ENCODE data around the gene GALNT8.

DNA sequence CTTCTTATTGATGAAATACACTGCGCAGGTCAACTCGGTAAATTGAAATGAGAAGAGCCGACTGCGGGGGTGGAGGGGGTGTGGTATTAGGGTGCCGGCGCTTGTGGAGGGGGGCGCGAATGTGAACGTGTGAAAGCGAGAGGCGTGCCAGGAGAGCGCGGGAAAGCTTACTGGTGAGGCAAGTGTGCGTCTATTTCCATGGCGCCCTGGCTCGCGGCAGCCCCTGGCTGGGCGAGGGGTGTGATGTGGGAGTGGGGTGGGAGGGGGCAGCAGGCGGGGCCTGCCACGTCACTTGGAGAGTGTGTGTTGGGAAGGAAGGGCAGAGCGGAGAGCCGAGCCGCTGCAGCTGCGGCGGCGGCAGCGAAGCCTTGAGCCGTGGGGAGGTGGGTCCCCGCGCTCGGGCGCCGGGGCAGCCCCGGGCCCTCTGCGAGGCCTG is 88.8 kb downstream of the GALNT8 start:
- TF ChIP-seq, protein P1, sequence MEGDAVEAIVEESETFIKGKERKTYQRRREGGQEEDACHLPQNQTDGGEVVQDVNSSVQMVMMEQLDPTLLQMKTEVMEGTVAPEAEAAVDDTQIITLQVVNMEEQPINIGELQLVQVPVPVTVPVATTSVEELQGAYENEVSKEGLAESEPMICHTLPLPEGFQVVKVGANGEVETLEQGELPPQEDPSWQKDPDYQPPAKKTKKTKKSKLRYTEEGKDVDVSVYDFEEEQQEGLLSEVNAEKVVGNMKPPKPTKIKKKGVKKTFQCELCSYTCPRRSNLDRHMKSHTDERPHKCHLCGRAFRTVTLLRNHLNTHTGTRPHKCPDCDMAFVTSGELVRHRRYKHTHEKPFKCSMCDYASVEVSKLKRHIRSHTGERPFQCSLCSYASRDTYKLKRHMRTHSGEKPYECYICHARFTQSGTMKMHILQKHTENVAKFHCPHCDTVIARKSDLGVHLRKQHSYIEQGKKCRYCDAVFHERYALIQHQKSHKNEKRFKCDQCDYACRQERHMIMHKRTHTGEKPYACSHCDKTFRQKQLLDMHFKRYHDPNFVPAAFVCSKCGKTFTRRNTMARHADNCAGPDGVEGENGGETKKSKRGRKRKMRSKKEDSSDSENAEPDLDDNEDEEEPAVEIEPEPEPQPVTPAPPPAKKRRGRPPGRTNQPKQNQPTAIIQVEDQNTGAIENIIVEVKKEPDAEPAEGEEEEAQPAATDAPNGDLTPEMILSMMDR (IDR thresholded peaks at IDR 0.05; ENCODE audit: borderline replicate concordance, extremely low read depth, low read length, poor library complexity, severe bottlenecking): no peak
- no peak for TF ChIP-seq EZH2 (IDR thresholded peaks at IDR 0.05; ENCODE audit: borderline replicate concordance, low read depth, low read length, severe bottlenecking)

Measured in DND-41 (cell line).